GM19025 (cell line): ENCODE data around the gene RAB11A.

ENCODE experiments used
- ATAC-seq: cut with Tn5 transposase; IDR thresholded peaks from one replicate; pipeline ENCODE4 v1.9.1; 2021; ENCODE audit warnings: mild to moderate bottlenecking, low read depth, moderate library complexity; ENCODE audit not compliant: unreplicated experiment

The RAB11A gene

GRCh38 chr15:65883571-65883970 is 14.3 kb downstream of the RAB11A start:
- ATAC-seq, result no peak

- no peak for ATAC-seq
Measured at GRCh38 chr15:65884511-65884910, 15.2 kb downstream of the RAB11A start.

DNA sequence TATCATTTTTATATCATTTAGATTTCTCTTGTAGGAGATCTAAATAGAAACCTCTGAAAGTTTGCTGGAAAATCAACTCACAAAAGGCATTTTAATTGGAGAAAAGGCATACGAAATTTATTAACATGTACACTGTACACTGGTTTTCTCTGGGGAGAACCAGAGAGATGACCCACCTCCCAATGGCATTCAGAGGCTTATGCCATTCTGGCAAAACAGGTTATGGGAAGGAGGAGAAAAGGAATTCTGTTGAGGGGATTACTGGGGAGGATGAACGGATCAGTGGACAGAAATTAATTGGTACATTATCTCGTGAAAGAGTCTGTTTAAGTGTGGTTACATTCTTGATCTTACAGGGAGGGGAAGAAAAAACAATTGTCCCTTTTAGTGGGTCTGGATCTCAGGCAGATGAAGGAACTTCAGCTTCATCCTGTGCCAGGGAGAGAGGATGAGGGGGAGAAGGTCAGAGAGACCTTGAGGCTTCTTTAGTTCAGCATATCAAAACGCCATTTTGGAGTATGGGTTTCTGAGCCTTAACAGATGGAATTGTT is 16.5 kb downstream of the RAB11A start:
- ATAC-seq, result no peak

GRCh38 chr15:65887565-65887964 is 18.3 kb downstream of the RAB11A start:
- no peak for ATAC-seq

- no peak for ATAC-seq
Measured at GRCh38 chr15:65888981-65889380, 19.7 kb downstream of the RAB11A start.

- no peak for ATAC-seq
Measured at GRCh38 chr15:65893060-65893459, 23.8 kb downstream of the RAB11A start.

DNA sequence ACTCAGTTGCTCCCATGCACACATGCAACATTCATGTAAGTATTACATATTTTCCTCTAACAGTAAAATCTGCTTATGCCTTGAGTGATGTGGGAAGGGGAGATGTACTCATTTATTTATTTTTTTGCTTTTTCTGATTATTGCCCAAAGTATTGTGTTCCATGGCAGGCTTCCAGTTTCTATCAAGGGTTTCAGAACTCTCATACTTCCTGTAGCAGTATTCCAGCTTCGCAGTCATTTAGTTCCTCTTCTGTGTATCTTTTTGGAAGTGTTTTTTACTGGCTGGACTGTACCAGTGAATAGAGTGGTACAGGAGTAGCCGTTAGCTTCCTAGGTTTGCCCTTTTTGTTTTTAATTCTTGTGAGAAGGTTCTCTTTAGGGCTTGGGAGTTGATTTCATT is 26.9 kb downstream of the RAB11A start:
- ATAC-seq, result no peak

- ATAC-seq, result no peak
Measured at GRCh38 chr15:65900488-65900887, 31.2 kb downstream of the RAB11A start.

DNA sequence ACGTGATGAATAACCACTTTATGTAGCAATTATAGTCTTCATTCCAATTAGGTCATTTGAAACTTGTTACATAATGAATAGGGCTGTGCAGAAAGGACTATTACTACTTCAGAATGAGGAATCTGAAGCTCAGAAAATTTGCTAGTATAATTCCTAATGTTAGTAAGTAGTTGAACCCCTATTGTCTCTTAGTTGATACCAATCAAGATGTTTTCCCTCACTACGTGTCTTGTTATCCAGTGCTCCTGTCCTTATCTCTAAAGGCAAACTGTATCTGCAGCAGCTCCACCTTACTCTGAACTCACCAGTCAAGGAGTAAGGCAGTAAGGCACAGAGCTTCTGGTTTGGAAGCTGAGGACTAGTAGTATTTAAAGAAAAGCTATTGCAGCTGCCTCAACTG is 32.0 kb downstream of the RAB11A start:
- ATAC-seq, result no peak

GRCh38 chr15:65901836-65902235 is 32.5 kb downstream of the RAB11A start:
- ATAC-seq, result no peak

- peak; percentile 84 for ATAC-seq
Measured at GRCh38 chr15:65902373-65902772, 33.1 kb downstream of the RAB11A start.

- no peak for ATAC-seq
Measured at GRCh38 chr15:65903296-65904073, 34.2 kb downstream of the RAB11A start.

- no peak for ATAC-seq
Measured at GRCh38 chr15:65904301-65904700, 35.0 kb downstream of the RAB11A start.

GRCh38 chr15:65906396-65906795 is 37.1 kb downstream of the RAB11A start:
- no peak for ATAC-seq

DNA sequence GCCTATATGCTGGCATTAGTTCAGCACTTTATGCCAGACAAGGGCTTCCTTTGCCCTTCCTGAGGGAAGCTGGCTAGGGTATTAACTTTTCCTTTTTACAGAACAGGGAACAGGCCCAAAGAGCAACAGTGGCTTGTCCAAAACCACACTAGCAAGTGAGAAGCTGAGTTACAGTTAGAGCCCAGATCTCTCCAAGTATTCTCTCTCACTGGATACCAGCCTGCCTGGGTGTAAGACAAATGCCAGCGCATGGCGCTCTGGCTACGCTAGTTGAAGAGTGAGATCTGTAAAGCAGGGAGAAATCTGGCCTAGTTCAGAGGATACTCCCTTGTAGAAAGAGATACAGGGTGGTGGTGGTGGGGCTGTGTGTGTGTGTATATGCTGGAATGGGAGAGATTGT is 38.4 kb downstream of the RAB11A start:
- no peak for ATAC-seq

- ATAC-seq, result no peak
Measured at GRCh38 chr15:65908876-65909275, 39.6 kb downstream of the RAB11A start.

DNA sequence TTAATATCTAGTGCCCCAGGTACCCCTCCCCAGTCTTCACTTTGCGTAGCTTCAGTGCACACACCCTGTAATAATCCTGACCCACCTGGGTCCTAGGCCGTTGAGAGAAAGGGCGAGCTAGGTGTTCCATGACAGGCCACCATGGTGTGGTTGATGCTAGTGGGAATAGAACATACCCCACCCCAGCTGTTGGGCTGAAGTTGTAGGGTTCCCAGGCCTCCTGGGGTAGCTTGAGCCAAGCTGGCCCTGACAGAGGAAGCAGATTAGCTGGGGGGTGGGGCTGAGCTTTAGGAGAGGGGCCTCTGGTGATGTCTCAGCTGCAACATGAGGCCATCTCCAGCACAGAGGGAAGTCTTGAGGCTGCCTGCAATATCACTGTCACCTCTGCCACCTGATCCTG is 40.5 kb downstream of the RAB11A start:
- no peak for ATAC-seq

GRCh38 chr15:65910341-65910740 is 41.0 kb downstream of the RAB11A start:
- no peak for ATAC-seq

GRCh38 chr15:65912235-65912634 is 42.9 kb downstream of the RAB11A start:
- no peak for ATAC-seq

GRCh38 chr15:65913631-65914199 is 44.4 kb downstream of the RAB11A start:
- no peak for ATAC-seq

- ATAC-seq, result no peak
Measured at GRCh38 chr15:65914386-65914785, 45.1 kb downstream of the RAB11A start.
